Retinal pigment epithelial cell (primary cell): ENCODE data around the gene TTLL9.

Experiments used
- DNase-seq: peaks from one replicate; pipeline ENCODE4 v3.0.0-alpha.2; 2010; ENCODE audit warnings: low read depth
- H3K4me3 ChIP-seq: 2 replicates; pipeline ENCODE4 v1.5.1; 2011; ENCODE audit warnings: mild to moderate bottlenecking, low read length, control low read depth, moderate library complexity
- CTCF ChIP-seq: conservative IDR thresholded peaks from 2 replicates; pipeline ENCODE4 v1.5.1; 2011; ENCODE audit warnings: low read depth, low read length, control low read depth, inconsistent platforms

The TTLL9 gene

GRCh38 chr20:31966991-31967655 is 96.7 kb downstream of the TTLL9 start:
- no peak overlapping the region for H3K4me3 ChIP-seq
- DNase-seq = no peak
- TF ChIP-seq CTCF = no peak

GRCh38 chr20:31967830-31968249 is 97.4 kb downstream of the TTLL9 start, which contains the start of gene XKR7:
Gene XKR7, plus strand, starts transcription at chr20:31968151. Its CDS starts 25 bp downstream, at chr20:31968176.
- no peak for TF ChIP-seq CTCF
- DNase-seq = no peak
- peak within 1 kb of the TSS; percentile 33 for H3K4me3 ChIP-seq

GRCh38 chr20:31968291-31969126 is 98.1 kb downstream of the TTLL9 start:
- TF ChIP-seq CTCF = no peak
- no peak for DNase-seq
- peak overlapping the region; percentile 33 for H3K4me3 ChIP-seq

- no peak for TF ChIP-seq CTCF
- DNase-seq = no peak
- no peak overlapping the region for H3K4me3 ChIP-seq
These were observed 99.6 kb downstream of the TTLL9 start for GRCh38 chr20:31969991-31970390.

GRCh38 chr20:31972471-31973021 is 102.1 kb downstream of the TTLL9 start:
- DNase-seq = no peak

GRCh38 chr20:31974296-31974695 is 103.9 kb downstream of the TTLL9 start:
- no peak for TF ChIP-seq CTCF
- H3K4me3 ChIP-seq = no peak overlapping the region
- no peak for DNase-seq

More at GRCh38 chr20:31972471-31973021, 102.1 kb downstream of the TTLL9 start:
- no peak overlapping the region for H3K4me3 ChIP-seq
- TF ChIP-seq CTCF = no peak
